Measurements from ENCODE around the gene APOBEC3G.

GRCh38 chr22:39128508-39128907, 51.4 kb downstream of the APOBEC3G start:
- no peak for TF ChIP-seq EZH2 (IDR thresholded peaks at IDR 0.05; ENCODE audit: borderline replicate concordance)
- no peak for TF ChIP-seq CTCF (IDR thresholded peaks at IDR 0.05; ENCODE audit: poor library complexity)
- TF ChIP-seq EZH2phosphoT487 (IDR thresholded peaks at IDR 0.05; ENCODE audit: low read depth, severe bottlenecking, unreplicated experiment) = no peak
